Motor neuron (in vitro differentiated cells): ENCODE measurements around the gene UCN. TPM values are rescaled to one million over a fixed set of nuclear protein-coding genes. Genes with fewer than 3 reads are reported as not detected.
"Not testable (repeated sequence)": the region's sequence is repeated elsewhere in the genome, so short reads cannot be mapped to it uniquely, and the experiment has no call there.

ENCODE experiments used
- ATAC-seq, 8 experiments: fragments of 200-7000 bp; cut with Tn5 transposase; replicated peaks in 6 of 8; 2 replicates each; pipeline ENCODE4 v1.8.0; 2021; ENCODE audit warnings: mild to moderate bottlenecking in 8 of 8, moderate library complexity in 8 of 8
- H3K27ac ChIP-seq, 2 donors: fragments of 250-450 bp; sonication (Bioruptor Pico); 2 replicates each; pipeline ENCODE4 v1.9.0; 2021; ENCODE audit warnings: antibody characterized with exemption in 2 of 2, mild to moderate bottlenecking in 2 of 2, moderate library complexity in 1 of 2
- H3K4me1 ChIP-seq, 2 donors: fragments of 250-450 bp; sonication (Bioruptor Pico); replicated peaks in 1 of 2; 2 replicates each; pipeline ENCODE4 v1.6.1; 2021; ENCODE audit warnings: antibody characterized with exemption in 2 of 2, mild to moderate bottlenecking in 2 of 2, moderate library complexity in 1 of 2
- H3K4me3 ChIP-seq, 5 donors: fragments of 250-450 bp; sonication (Bioruptor Pico); 2 replicates each; pipeline ENCODE4 v1.9.0; 2021; ENCODE audit warnings: antibody characterized with exemption in 5 of 5, mild to moderate bottlenecking in 5 of 5, moderate library complexity in 4 of 5
- WGBS, 10 experiments: fragments of 450-650 bp; shearing (Covaris generic); methylation state at CpG; one replicate each; pipeline ENCODE4 v1.0.0; 2022; 5-methylcytosine and 5-hydroxymethylcytosine counted together
- in situ Hi-C, 9 experiments: fragments of 400-800 bp; cut with MboI; loops; one replicate each; pipeline ENCODE4 v1.15.0; 2021; ENCODE audit warnings: low sequenced_read_pairs in 9 of 9, low pct_unique_long_range_greater_than_20kb in 2 of 9; ENCODE audit not compliant: unreplicated experiment in 9 of 9
- total RNA-seq, 8 experiments: library from RNA; unstranded; fragments of 300-600 nt; gene quantifications; 2 replicates each; pipeline versions ENCODE4 v1.2.3 to v1.2.4, GENCODE V29; 2022

The UCN gene
- total RNA-seq, 8 experiments from 2014 or later: 0.61 to 3.5 (median 1.4) TPM; not detected in 1

DNA sequence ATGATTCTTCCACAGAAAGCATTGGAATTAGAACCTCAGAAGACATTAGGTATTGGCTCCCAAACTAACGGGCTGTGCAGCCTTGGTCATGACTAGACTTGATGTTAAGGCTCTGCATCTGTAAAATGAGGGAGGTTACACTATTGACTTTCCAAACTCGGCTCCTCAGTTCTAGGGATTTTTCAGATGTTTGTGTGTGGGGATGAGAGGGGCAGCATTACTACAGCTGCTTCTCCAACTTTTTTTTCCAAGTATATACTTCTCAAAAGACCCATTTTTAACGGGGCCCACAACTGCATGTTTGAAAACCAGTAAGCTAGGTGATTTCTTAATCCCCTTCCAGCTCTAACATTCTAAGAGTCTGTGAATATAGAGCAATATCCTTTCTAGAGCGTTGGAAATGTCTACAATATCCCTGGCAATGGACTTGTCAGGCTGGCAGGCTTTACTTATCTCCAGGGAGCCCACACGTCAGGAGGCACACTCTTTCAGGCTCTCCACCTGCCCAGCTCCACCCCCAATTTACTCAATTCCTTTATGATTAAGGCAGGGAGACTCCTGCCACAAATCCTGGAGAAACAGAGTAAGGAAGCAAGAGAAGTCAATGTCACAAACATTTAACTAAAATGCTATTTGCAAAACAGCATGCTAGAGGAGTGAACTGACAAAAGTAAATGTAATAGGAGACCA is 15.5 kb upstream of the UCN start:
- in situ Hi-C loops: no loop called here
- peaks cover 13 to 14% of the 10 kb centered on the region in 2 donors for H3K4me1 ChIP-seq
- 0 to 50% (median 13%) methylated on average over 1 to 4 of the region's 5 CpGs; no CpG with 5 or more reads in 2 of the 10 experiments for WGBS, 10 experiments
- peak in 2 of 8 experiments; percentile 2 to 6 for ATAC-seq
- H3K27ac ChIP-seq: peak overlapping the region; percentile 98 to 99
- H3K4me3 ChIP-seq: peak overlapping the region; percentile 49 to 96 (median 62)

DNA sequence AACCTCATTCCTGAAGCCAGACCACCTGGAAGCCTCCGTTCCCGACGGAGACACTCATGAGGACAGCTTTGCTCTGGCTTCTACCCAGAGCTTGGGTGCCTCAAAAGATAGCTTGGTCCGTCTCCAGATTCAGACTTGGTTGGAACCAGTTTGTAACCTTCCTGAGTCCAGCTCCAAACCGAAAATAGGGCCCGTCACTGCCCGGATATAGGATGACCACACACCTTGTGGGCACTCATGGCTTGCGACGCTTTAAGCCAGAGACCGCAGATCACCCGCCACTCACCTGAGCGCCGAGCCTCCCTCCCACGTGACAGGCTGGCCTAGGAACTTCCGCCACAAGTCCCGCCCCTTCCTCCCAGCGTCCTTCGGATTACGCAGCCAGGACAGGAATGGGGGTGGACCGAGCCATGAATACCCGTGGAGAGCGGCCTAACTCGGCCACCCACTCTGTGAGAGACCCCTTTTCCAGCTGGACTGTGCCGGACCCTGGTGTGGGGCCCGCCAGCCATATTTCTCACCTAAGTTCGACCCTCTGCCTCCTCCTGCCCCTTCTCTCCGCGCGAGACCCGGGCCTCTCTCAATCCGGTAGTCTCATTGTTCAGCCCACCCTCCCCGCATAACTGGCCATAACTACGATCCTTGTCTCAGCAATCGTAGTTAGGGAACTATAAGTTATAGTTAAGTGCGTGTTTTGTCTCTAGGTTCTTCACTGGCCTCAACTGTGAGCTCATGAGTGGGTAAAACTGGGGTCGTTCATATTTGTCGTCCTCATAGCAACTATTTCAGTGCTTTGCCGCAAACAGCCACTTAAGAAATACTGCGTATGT is 14.7 kb upstream of the UCN start, which contains the start of gene MPV17:
Gene MPV17, minus strand, starts transcription at position 332 of the 830 bp plus-strand sequence. CDS start 580 bp downstream, outside the sequence.
- H3K4me3 ChIP-seq: peak within 1 kb of the TSS; percentile 49 to 96 (median 62)
- peak within 1 kb of the TSS; percentile 98 to 99 for H3K27ac ChIP-seq
- H3K4me1 ChIP-seq: peaks cover 13 to 14% of the 10 kb centered on the region in 2 donors
- in situ Hi-C loops: no loop called here
- 0 to 5% (median 1%) methylated on average over 3 to 24 of the region's 39 CpGs; no CpG with 5 or more reads in 3 of the 10 experiments for WGBS, 10 experiments
- ATAC-seq: peak; percentile 74 to 95 (median 83)

DNA sequence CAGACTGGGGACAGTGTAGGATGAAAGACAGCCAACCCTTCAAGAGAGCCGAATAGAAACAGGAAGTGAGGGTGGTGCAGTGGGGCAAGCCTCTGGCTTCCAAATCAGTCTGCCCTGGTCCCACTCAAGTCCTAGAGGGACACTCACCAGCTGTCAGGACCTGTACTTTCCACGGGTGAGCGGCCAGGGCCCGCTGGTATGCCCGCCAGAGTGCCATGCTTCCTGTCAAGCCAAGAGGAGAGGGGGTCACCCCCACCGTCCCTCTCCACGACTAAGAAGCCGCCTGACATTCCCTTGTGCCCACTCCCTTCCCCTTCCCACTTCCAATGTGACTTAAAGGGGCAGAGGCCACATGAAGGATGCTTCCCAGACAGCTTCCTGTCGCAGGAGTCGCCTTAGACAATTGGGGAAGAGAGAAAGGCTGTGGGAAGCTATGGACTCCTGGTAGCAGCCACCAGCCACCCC is 14.1 kb upstream of the UCN start:
- ATAC-seq: peak; percentile 0 to 9 (median 4)
- Histone ChIP-seq H3K4me3 (peak overlapping the region; percentile 49 to 96 (median 62)), H3K4me1 (peaks cover 13 to 14% of the 10 kb centered on the region in 2 donors), H3K27ac (peak overlapping the region; percentile 98 to 99)
- 0 to 33% (median 0%) methylated on average over 1 to 2 of the region's 10 CpGs; no CpG with 5 or more reads in 7 of the 10 experiments for WGBS, 10 experiments
- in situ Hi-C loops: no loop called here

DNA sequence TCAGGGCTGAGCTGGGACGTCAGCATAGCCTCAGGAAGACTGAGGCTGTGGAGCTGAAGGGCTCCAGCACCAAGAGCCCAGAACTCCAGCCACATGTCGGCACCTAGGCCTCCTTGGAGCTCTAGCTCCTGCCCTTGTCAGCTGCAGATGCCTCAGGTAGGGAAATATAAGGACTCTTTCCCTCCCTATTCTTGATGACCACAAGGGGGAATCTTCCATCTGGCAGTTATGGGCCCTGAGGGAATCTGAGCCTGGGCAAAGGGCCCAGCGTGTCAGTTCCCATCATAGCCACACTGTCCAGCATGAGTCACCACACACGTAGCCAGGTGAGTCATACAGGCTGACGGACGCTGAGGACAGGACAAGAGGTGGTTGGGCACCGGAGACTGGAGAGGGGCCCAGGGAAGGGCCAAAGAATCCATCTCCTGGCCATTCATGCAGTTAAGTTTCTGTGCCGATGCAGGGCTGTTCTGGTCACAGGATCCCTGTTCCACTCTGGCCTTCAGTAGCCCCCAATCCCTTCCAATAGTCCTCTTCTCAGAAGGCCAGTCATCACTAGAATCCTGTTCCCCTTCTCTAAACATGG is 12.8 kb upstream of the UCN start:
- Histone ChIP-seq H3K4me1 (peaks cover 13 to 14% of the 10 kb centered on the region in 2 donors), H3K27ac (peak overlapping the region in 1 of 2 donors; percentile 57), H3K4me3 (peak overlapping the region in 1 of 5 donors; percentile 12)
- in situ Hi-C loops: no loop called here
- WGBS, 10 experiments: 21 to 100% (median 57%) methylated on average over 1 to 5 of the region's 8 CpGs; no CpG with 5 or more reads in 4 of the 10 experiments
- ATAC-seq: peak; percentile 63 to 81 (median 76)

DNA sequence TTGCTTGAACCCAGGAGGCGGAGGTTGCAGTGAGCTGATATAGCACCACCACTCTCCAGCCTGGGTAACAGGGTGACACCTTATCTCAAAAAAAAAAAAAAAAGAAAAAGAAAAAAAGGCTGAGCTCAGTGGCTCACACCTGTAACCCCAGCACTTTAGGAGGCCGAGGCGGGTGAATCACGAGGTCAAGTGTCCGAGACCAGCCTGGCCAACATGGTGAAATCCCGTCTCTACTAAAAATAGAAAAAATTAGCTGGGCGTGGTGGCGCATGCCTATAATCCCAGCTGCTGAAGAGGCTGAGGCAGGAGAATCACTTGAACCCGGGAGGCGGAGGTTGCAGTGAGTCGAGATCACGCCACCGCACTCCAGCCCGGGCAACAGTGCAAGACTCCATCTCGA is 11.6 kb upstream of the UCN start:
- ATAC-seq, in situ Hi-C loops, H3K4me3 ChIP-seq, H3K27ac ChIP-seq: not testable (repeated sequence)
- H3K4me1 ChIP-seq: peaks cover 13 to 14% of the 10 kb centered on the region in 2 donors
- 80 to 100% (median 94%) methylated on average over 1 to 10 of the region's 15 CpGs; no CpG with 5 or more reads in 1 of the 10 experiments for WGBS, 10 experiments

DNA sequence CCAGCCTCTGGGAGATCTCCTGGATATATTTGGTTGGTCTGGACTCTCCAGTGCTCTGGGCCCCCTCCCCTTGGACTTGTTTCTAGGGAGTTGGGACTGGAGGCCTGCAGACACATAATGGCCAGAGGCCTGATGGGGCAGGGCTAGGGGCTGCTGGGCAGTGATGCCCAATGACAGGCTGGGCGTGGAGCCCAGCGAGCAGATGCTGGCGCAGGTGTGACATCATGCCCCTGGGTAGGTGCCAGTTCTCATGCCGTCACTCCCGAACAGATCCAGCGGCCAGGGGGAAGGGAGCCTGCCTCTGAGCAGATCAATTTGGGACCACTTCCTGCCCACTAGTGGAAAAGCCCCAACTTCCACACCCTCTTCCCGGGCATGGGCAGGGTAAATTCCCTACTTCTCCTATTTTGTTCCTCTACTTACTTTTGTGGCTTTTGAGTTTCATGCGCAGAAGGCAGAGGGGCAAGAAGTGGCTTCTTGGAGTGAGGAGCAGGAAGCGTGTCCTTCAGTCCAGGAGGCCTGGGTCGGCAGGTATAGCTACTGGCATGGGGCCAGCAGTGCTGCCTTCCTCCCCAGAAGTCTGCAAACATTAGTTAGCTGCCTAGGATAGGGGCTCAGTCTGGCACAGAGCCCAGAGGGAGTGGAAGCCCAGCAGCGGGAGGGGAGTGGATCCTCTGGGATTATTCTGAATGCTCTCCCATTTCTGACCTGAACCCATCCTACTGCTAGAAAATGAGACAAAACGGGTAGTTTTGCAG is 8.6 kb upstream of the UCN start:
- no peak for ATAC-seq

DNA sequence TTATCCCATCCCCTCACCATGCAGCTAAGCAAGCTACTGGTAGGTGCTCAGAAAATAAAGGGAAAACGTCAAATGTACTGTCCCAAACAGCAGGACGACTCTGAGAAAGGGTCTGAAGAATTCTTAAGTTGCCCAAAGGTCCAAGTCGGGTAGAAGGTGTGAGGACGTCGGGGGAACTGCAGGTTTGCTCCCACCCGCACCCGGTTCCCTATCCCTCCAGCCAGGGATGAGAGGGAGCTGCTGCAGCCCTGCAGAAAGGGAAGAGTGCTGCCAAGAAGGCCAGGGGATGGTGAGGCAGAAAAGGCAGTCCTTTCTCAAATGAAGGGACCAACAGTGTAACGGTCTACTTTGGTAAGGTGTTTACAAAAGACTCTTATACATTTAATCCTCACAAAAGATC is 6.9 kb upstream of the UCN start:
- WGBS, 10 experiments: 50 to 100% (median 83%) methylated on average over 1 to 5 of the region's 8 CpGs; no CpG with 5 or more reads in 4 of the 10 experiments
- Histone ChIP-seq H3K27ac (no peak overlapping the region), H3K4me3 (no peak overlapping the region), H3K4me1 (no peaks in the 10 kb centered on the region)
- in situ Hi-C loops: no loop called here
- no peak for ATAC-seq

More for the DNA sequence above, 8.6 kb upstream of the UCN start:
- 61 to 100% (median 82%) methylated on average over 1 to 6 of the region's 12 CpGs; no CpG with 5 or more reads in 3 of the 10 experiments for WGBS, 10 experiments
- no peak overlapping the region for H3K4me3 ChIP-seq
- peaks cover 2 to 4% of the 10 kb centered on the region in 2 donors for H3K4me1 ChIP-seq
- in situ Hi-C loops: no loop called here
- H3K27ac ChIP-seq: no peak overlapping the region

DNA sequence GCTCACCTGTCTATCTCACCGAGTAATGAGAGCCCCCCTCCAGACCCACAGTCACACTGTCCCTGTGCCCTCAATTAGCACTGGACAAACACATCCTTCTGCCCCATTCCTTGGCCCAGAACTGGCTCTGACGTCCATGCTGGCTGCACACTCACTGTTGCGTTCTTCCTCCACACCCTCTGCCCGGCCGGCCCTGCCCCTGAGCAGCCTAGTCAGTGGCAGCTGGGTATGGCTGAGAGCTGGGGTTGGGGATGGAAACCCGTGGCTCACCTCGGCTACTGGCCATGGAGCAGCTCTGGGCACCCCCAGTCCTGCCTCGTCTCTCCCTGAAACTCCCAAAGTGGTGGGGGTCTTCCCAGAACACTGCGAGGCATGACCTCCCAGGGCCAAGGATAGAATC is 6.5 kb upstream of the UCN start:
- peak in 1 of 8 experiments; percentile 4 for ATAC-seq
- Histone ChIP-seq H3K4me3 (no peak overlapping the region), H3K4me1 (no peaks in the 10 kb centered on the region), H3K27ac (no peak overlapping the region)
- 65 to 100% (median 100%) methylated on average over 1 to 4 of the region's 9 CpGs; no CpG with 5 or more reads in 3 of the 10 experiments for WGBS, 10 experiments
- in situ Hi-C loops: no loop called here

DNA sequence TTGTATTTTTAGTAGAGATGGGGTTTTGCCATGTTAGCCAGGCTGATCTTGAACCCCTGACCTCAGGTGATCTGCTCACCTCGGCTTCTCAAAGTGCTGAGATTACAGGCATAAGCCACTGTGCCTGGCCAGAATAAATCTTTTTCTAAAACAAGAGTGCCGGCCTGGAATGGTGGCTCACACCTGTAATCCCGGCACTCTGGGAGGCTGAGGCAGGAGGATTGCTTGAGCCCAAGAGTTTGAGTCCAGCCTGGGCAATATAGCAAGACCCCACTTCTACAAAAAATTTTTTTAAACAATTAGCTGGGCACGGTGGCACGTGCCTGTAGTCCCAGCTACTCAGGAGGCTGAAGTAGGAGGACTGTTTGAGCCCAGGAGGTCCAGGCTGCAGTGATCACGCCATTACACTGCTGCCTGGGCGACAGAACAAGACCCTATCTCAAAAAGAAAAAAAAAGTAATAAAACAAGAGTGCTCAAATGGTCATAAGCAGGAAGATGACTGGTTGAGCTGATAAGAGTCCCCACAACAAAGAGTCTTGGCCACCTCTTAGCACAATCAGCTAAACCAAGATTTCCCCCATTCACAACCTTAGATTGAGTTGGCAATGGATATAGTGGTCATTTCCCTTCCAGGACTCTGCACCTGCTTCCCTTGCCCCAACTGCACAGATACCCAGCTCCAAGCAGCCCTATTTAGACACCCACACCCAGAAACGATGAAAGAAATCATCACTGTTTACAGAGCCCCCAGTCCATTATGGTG is 5.8 kb upstream of the UCN start:
- Histone ChIP-seq H3K4me1 (no peaks in the 10 kb centered on the region), H3K4me3 (no peak overlapping the region), H3K27ac (no peak overlapping the region)
- in situ Hi-C loops: no loop called here
- WGBS, 10 experiments: 84 to 100% (median 95%) methylated on average over 1 to 5 of the region's 8 CpGs; no CpG with 5 or more reads in 2 of the 10 experiments
- no peak for ATAC-seq

DNA sequence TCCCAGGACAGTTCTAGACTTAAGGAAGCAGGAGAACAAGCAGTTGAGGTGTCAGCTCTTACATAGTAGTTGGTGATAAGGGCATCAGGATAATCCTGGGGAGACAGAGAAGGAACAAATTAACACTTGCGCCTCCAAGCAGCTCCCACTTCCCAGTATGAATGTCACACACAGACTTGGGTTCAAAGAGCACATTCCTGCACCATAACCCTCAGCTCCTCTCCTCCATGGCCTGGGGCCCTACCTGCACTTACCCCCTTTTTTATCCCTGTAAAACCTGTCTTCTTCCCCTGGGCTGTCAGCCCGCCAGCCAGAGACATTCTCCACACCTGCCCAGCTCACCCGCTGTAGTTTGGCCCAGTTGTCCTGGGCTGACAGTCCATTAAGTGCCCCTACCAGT is 3.9 kb upstream of the UCN start:
- no peak for ATAC-seq
- WGBS, 10 experiments: 91 to 100% (median 100%) methylated on average over 1 of the region's 3 CpGs; no CpG with 5 or more reads in 7 of the 10 experiments
- Histone ChIP-seq H3K4me1 (peaks cover 7 to 11% of the 10 kb centered on the region in 2 donors), H3K27ac (no peak overlapping the region), H3K4me3 (no peak overlapping the region)
- in situ Hi-C loops: no loop called here

DNA sequence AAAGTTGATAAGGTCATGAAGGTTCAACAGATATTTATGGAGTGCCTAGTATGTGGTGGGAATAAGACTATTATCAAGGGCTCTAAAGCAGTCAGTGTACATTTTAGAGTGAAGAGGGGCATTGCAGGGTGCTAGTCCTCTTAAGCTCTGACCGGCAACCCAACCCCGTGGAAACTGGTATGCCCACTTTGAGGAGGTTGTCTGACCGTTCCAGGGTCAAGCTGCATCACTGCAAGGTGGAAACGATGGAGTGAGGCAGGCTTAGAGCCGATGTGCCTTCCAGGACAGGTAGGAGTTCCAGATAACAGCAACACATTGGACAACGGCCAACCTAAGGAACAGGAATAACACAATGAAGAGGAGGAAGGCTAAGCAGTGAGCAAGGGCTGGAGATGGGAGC is 1.4 kb upstream of the UCN start:
- no peak for ATAC-seq
- peaks cover 11 to 20% of the 10 kb centered on the region in 2 donors for H3K4me1 ChIP-seq
- in situ Hi-C loops: no loop called here
- no peak overlapping the region for H3K4me3 ChIP-seq
- 94 to 100% (median 100%) methylated on average over 1 to 5 of the region's 6 CpGs; no CpG with 5 or more reads in 3 of the 10 experiments for WGBS, 10 experiments
- H3K27ac ChIP-seq: no peak overlapping the region
